HG03378 (cell line): Measurements from ENCODE around the gene RAP1GDS1.
"Not testable (repeated sequence)": the region's sequence is repeated elsewhere in the genome, so short reads cannot be mapped to it uniquely, and the experiment has no call there.

Experiments used
- ATAC-seq: cut with Tn5 transposase; IDR thresholded peaks from one replicate; pipeline ENCODE4 v1.9.1; 2021; ENCODE audit warnings: mild to moderate bottlenecking, moderate library complexity; ENCODE audit not compliant: unreplicated experiment

Gene RAP1GDS1

DNA sequence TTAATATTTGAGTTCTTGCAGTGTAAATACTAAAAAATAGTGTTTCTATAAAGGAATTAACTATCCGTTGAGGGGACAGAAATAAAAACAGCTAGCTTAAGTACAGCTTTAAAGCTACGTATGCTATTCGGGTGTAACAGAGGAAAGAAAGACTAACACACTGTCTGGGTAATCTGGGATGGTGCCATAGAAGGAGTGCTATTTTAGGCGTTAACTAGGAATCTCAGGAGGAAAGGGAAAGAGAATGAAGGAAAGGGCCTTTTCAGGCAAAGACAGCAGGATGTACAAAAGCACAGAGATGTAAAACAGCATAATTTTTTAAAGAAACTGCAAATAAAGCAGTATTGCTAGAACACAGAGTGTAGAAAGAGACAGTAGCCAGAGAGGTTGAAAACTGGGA is 161.8 kb downstream of the RAP1GDS1 start:
- no peak for ATAC-seq

DNA sequence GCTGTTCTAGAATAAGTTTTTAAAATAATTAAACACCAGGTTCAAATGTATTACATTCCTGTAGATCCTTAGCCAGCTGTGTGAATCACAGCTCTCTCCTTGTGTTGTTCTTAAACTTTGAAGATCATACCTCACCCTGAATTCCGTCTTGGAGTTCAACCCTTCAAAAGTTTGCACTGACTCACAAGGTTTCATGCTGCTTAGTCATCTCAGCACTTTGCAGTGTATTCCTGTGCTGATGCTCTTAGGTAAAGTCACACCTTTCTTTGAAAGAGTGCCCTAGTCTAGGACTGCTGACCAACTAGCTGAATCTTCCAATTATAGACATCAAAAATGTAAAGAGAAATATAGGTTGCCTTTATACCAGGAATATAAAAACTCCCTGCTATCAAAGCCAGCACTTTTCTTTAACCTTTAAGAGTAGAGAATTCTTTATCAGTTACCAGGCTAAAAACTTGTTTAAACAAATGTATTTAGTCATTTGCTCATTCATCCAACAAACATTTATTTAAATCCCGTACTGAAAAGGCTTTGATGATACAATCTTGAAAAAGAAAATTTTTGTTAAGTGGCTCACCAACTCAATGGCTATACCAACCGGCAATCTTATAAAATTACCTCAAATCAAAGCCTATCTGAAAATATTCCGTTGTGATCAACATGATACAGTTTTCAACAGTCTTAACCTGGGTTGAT is 169.7 kb downstream of the RAP1GDS1 start:
- ATAC-seq: no peak

DNA sequence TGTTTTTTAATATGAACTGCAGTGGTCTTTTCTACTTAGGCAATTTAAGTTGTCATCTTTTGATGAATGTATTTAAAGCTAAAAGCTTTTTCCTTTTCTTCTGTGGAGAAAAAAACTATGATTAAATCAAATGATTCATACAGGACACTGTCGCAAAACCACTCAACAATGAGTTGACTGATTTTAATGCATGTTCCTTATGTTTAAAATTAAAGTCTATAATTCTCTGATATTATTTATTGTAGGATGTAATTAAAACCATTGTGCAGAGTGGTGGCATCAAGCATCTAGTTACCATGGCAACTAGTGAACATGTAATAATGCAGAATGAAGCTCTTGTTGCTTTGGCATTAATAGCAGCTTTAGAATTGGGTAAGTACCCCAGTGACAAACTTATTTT is 172.5 kb downstream of the RAP1GDS1 start:
- ATAC-seq: no peak

DNA sequence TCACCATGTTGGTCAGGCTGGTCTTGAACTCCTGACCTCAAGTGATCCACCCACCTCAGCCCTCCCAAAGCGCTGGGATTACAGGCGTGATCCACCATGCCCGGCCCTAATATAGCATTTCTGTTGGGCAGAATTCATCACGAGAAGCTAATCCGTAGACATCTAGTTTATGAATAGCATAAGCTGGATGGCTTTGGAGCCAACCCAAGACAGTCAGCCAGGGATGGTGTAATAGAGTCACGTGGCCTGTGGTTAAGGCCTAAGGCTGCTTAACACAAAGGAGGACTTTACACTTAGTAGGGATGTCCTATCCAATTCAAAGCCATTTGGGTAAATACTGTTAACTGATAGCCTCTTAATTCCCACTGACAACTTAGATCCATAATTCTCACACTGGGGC is 173.6 kb downstream of the RAP1GDS1 start:
- ATAC-seq: no peak

DNA sequence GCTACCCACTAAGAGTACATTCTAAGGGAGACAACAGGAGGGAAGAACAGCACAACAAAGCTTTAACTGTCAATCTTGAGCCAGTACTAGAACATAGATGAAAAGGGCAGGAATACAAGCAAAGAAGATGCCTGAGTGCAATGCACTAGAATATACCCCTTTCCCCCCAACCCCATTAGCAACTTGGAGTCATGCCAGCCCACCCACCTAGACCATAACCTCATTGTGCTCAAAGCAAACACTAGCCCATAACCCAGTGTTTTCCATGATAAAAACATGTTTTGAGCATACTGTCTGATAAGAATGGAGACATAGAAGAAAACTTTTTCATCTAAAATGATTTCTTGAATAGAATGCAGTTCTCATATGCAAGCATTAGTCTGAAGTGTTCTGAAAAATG is 183.2 kb downstream of the RAP1GDS1 start:
- ATAC-seq: no peak

DNA sequence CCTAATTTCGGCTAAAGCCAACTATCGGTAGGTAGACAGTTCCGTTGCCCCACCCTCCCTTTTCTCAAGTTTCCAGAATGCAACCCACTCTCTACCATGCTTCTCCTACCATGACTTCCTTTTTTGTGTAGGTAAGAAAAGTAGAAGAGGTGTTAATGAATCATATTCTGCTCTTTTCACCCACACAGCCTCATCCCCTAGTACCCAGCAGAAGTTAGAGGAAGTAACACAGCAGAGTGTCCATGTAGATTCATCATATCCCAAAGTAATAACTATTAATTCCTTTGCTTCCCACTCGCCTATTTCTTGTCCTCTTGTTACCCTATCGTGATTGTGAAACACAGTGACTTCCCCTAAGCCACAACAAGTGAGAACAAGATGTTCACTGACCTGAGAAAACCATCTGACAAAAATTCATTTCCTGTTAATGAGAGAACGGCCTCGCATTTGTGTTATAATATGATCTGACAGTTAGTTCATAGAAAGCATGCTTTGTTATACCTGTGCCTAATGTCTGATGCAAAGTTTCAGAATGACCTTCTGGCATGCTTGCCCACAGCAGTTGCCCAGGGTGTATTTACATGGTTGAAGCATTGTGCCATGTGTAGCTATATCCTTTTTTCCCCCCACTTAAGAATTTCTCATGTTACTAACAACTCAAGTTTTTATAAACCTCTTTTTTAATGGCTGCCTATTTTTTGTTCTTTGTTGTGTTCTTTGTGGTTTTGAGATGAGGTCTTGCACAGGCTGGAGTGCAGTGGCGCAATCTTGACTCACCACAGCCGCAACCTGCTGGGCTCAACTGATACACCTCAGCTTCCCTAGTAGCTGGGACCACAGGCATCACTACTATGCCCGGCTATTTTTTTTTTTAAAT is 185.6 kb downstream of the RAP1GDS1 start:
- ATAC-seq: peak; percentile 73

DNA sequence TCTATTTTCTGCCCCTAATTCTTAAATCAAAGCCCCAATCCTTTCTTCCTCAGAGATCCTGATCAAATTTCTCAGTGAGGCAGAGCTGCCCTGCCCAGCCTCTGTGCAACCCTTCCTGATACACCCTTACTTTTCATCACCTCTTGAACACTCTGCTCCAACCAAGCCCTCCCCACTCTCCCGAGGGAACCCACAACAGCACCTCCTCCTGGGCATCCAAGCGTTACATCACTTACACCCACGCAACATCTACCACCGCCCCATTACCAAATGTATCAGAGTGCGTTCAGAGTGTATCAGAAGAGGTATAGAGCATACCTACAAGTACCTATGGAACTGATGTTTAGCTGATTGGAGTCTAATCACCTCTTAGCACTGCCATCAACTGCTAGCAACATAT is 186.5 kb downstream of the RAP1GDS1 start:
- peak; percentile 19 for ATAC-seq

DNA sequence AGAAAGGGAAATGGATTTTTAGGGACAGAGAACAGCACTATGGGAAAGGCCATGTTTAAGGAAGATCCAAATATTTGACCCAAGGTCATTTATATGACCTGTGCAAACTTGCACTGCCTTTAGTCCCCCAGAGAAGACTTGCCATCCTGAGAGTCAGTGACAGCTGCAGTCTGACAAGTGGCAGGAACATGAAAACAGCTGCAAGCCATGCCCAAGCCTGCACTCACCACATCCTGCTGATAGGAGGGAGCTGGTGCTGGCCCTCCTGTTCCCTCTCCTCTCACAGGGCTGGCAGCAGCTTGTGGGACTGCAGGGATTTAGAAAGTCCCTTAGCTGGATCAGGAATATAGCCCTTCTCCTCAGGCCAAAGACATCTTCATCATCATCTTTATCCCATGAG is 187.7 kb downstream of the RAP1GDS1 start:
- ATAC-seq: peak; percentile 30

DNA sequence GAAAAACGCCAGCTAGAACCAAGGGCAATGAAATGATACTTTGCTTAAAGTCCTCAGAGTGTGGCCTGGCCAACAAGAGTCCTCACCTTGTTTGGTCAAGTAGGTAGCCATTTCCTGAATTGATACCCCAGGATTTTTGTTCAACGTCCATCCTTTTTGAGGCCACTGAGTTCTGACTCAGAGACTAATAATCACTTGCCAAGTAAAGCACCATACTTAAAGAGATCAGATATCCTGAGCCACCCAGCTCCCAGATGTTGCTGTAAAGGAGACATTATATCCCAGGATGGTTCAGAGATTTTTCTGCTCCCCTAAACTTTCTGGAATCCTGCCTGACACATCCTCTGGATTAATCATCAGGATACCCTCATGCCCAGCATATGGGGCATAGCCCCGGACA is 190.9 kb downstream of the RAP1GDS1 start:
- ATAC-seq: no peak

DNA sequence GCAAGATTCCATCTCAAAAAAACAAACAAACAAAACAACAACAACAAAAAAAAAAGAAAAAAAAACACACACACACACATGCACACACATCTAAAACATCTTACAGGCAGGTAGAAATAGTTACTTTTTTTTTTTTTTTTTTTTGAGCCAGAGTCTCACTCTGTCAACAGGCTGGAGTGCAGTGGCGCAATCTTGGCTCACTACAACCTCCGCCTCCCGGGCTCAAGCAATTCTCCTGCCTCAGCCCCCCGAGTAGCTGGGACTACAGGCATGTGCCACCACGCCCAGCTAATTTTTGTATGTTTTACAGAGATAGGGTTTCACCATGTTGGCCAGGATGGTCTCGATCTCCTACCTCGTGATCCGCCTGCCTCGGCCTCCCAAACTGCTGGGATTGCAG is 196.2 kb downstream of the RAP1GDS1 start:
- not testable (repeated sequence) for ATAC-seq

DNA sequence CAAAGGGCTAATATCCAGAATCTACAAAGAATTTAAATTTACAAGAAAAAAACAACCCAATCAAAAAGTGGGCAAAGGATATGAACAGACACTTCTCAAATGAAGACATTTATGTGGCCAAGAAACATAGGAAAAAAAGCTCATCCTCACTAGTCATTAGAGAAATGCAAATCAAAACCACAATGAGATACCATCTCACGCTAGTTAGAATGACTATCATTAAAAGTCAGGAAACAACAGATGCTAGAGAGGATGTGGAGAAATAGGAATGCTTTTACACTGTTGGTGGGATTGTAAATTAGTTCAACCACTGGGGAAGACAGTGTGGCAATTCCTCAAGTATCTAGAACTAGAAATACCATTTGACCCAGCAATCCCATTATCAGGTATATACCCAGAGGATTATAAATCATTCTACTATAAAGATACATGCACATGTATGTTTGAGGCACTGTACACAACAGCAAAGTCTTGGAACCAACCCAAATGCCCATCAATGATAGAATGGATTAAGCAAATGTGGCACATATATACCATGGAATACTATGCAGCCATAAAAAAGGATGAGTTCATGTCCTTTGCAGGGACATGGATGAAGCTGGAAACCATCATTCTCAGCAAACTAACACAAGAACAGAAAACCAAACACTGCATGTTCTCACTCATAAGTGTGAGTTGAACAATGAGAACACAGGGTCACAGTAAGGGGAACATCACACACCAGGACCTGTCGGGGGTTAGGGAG is 200.1 kb downstream of the RAP1GDS1 start:
- not testable (repeated sequence) for ATAC-seq

DNA sequence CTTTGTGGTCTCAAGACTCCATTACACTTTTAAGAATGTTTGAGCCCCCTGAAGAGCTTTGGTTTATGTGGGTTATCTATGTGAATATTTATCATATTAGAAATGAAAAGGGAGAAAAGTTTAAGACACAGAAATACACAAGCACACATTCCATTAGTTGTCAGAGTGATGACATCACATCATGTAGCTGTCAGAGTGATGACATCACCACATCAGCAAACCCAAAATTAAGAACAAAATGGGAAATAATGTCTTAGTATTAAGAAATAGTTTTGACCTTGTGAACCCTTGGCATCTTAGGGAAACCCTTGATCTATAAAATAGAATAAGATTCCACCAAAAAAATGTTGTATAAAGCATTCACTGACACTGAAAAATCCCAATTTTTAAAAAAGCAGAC is 201.3 kb downstream of the RAP1GDS1 start:
- no peak for ATAC-seq

DNA sequence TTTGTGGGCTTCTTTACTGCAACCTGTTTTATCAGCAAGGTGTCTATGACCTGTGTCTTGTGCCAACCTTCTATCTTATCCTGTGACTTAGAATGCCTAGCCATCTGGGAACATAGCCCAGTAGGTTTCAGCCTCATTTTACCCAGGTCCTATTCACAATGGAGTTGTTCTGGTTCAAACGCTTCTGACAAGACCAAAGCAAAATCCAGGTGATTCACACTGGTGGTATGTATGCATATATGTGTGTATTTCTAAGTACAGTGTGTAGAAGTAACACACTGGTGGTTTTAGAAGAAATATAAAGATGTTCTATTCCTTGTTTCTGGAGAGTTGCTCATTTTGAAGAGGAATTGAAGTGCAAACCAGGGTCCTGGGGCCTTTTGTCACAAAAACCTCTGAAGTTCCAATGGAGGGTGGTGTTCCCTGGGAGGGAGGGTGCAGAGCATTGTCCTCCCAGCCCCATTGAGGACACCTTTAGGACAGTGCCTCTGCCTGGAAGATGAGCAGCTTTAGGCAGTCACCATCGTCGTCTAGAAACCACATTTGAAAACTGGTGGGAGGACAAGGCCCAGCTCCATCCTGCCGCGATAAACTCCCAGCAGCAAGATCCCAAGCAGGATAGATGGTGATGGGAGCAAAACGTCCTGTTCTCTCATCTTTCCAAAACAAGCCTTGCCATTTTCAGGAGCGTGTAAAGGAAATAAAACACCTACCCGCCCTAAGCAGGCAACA is 205.8 kb downstream of the RAP1GDS1 start:
- ATAC-seq: no peak

DNA sequence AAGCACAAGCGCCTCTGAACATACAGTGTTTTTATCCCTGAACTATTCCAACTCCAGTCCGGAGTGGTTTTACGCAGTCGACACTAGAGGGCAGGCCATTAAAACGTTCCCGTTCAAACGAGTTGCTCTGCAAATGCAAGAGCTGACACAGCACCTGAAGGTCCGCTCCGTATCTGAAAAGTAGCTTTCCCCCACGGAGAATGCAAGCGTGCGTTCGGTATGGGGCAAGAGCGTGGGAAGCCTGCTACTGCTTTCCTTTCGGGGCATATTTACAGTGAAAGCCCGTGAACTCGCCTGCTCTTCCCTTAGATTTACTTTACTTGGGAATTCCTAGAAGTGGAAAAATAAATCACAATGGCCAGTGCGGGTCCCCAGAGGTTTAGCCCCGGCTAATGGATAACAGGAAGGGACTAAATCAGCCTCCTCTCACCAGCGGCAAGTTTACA is 206.5 kb downstream of the RAP1GDS1 start:
- ATAC-seq: peak; percentile 97

DNA sequence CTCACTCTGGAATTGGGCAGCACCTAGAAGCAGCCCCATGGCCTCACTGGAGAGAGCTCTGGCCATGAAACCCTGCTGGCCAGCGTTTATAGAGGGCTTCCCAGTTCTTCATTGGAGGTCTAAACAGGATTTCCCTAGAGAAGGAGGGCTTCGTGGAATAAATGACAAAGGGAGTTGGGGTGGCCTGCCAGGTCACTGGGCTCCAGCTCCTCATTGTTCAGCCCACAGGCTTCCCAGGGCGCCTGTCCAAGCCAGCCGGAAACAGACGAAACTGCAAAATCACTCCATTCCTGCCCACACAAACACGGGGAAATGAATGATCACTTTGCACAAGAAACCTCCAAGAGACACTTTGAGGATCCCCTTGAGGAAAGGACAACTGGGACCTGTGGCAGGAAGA is 207.5 kb downstream of the RAP1GDS1 start:
- no peak for ATAC-seq

DNA sequence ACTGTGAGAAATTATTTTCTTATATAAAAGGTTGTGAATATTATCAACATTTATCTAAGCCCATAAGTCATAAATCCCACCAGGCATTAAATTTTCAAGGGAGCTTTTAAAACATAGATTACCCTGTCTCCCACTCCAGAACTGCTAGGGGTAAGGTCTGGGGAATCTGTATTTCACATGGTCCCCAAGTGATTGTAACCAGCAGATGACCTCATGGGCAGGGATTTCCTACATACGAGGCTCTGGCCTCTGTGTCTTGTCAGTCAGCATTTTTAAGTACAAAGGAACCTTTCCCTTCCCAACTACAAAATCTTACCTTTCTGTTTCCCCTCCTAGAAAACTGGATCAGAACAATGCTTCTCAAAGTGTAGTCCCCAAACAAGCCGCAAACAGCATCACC is 208.6 kb downstream of the RAP1GDS1 start:
- ATAC-seq: no peak

DNA sequence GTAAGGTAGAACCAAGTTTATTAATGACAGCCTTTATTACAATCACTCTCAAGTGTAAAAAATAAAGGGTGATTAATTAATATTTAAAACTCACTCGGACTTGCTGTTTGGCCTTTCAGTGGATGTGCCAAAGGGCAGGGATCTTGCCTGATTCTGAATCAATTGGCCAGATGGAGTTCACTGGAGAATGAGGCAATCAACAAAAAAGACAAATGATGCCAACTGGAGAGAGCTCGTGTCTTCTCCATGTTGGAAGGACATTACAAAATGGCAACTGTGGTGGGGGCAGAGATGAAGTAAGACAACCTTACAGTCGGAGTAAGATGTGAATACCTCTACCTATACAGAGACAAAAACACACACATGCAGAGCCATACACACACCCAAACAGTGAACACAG is 209.2 kb downstream of the RAP1GDS1 start:
- ATAC-seq: no peak

DNA sequence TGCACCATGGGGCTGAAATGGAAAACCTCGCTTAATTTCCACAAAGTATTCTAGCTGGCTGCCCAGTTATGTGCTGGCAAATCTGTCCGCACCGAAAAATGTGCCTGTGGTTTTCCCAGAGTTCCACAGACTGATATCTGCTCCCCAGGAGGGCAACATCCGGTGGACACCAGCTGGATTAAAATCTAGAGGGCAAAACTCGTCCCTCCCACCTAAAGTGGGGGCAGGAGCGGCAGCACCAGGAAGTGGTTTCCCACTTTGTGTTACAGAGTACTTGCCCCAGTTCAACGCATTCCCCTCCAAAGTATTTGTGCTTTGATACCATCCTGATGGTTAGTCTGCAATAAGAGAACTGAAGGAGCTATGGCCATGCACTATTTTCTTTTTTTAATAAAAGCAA is 209.6 kb downstream of the RAP1GDS1 start:
- no peak for ATAC-seq

DNA sequence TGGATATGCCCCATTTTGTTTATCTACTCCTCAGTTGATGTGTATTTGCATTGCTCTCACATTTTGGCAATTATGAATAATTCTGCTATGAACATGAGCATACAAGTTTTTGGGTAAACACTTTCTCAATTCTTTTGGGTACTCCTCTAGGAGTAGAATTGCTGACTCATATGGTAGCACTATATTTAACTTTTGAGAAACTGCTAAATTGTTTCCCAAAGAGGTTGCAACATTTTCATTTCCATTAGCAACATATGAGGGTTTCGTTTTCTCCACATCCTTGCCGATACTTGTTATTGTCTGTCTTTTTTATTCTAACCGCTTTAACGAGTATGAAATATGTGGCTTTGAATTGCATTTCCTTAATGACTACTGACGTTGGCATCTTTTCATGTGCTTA is 211.9 kb downstream of the RAP1GDS1 start:
- ATAC-seq: no peak

DNA sequence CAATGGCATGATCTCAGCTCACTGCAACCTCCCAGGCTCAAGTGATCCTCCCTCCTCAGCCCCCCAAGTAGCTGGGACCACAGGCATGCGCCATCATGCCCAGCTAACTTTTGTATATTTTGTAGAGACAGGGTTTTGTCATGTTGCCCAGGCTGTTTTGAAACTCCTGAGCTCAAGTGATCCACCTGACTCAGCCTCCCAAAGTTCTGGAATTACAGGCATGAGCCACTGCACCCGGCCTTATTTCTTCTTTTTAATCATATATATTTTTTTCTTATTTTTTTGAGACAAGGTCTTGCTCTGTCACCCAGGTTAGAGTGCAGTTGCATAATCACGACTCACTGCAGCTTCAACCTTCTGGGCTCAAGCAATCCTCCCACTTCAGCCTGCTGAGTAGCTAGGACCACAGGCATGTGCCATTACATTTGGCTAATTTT is 213.2 kb downstream of the RAP1GDS1 start:
- no peak for ATAC-seq

DNA sequence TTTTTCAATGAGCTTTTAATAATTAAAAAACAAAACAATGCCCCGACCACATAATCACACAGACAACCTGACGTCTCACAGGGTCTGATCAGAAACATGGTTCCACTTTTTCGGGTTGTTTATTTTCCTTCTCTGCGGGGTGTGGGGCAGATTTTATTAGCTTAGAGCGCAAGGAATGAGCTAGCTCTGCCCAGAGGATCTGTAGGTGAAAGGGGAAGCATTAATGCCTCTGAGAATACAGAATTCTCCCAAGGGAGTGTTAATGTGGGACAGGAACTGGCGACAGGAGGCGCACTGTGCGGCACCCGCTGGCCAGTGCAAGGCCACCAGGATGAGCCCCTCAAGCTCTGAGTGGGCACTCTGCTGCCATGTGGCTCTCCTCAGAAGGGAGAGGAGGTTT is 215.7 kb downstream of the RAP1GDS1 start:
- no peak for ATAC-seq
